ENCODE measurements around the gene TSPEAR. TPM values are rescaled to one million over a fixed set of nuclear protein-coding genes. Genes with fewer than 3 reads are reported as not detected.

The TSPEAR gene
- not detected in 2 replicates for total RNA-seq

GRCh38 chr21:44711327-44712202 lies at the start of gene TSPEAR:
TSS of gene TSPEAR (minus strand) at chr21:44711572. CDS start at chr21:44711514, 58 bp downstream.

GRCh38 chr21:44697172-44697810 lies 14.1 kb downstream of the TSPEAR start, which contains the start of gene KRTAP10-12:
TSS of gene KRTAP10-12 (plus strand) at chr21:44697172. CDS start at chr21:44697202, 30 bp downstream.

GRCh38 chr21:44681861-44682579 lies 29.4 kb downstream of the TSPEAR start, which contains the start of gene KRTAP12-1:
TSS of gene KRTAP12-1 (minus strand) at chr21:44682163. CDS start at chr21:44682123, 40 bp downstream.

GRCh38 chr21:44666401-44667320 lies 44.7 kb downstream of the TSPEAR start, which contains the start of gene KRTAP12-2:
TSS of gene KRTAP12-2 (minus strand) at chr21:44666927. CDS start at chr21:44666886, 41 bp downstream.

GRCh38 chr21:44657635-44658540 lies 53.5 kb downstream of the TSPEAR start, which contains the start of gene KRTAP12-3:
TSS of gene KRTAP12-3 (plus strand) at chr21:44657932. CDS start at chr21:44657980, 48 bp downstream.

GRCh38 chr21:44654576-44655175 lies 56.7 kb downstream of the TSPEAR start, which contains the start of gene KRTAP12-4:
TSS of gene KRTAP12-4 (minus strand) at chr21:44654659. CDS start at chr21:44654614, 45 bp downstream.

DNA sequence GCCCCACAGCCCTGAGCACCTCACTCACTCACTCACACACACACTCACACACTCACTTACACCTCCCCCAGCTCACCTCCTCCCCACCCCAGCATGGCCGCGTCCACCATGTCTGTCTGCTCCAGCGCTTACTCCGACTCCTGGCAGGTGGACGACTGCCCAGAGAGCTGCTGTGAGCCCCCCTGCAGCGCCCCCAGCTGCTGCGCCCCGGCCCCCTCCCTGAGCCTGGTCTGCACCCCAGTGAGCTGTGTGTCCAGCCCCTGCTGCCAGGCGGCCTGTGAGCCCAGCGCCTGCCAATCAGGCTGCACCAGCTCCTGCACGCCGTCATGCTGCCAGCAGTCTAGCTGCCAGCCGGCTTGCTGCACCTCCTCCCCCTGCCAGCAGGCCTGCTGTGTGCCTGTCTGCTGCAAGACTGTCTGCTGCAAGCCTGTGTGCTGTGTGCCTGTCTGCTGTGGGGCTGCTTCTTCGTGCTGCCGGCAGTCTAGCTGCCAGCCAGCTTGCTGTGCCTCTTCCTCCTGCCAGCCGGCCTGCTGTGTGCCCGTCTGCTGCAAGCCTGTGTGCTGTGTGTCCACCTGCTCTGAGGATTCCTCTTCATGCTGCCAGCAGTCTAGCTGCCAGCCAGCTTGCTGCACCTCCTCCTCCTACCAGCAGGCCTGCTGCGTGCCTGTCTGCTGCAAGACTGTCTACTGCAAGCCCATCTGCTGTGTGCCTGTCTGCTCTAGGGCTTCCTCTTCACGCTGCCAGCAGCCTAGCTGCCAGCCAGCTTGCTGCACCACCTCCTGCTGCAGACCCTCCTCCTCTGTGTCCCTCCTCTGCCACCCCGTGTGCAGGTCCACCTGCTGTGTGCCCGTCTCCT lies 64.8 kb downstream of the TSPEAR start, which contains the start of gene KRTAP10-11:
KRTAP10-11 (plus strand) TSS at position 49 of the 856 bp plus-strand sequence; CDS start at position 94, 45 bp downstream.

DNA sequence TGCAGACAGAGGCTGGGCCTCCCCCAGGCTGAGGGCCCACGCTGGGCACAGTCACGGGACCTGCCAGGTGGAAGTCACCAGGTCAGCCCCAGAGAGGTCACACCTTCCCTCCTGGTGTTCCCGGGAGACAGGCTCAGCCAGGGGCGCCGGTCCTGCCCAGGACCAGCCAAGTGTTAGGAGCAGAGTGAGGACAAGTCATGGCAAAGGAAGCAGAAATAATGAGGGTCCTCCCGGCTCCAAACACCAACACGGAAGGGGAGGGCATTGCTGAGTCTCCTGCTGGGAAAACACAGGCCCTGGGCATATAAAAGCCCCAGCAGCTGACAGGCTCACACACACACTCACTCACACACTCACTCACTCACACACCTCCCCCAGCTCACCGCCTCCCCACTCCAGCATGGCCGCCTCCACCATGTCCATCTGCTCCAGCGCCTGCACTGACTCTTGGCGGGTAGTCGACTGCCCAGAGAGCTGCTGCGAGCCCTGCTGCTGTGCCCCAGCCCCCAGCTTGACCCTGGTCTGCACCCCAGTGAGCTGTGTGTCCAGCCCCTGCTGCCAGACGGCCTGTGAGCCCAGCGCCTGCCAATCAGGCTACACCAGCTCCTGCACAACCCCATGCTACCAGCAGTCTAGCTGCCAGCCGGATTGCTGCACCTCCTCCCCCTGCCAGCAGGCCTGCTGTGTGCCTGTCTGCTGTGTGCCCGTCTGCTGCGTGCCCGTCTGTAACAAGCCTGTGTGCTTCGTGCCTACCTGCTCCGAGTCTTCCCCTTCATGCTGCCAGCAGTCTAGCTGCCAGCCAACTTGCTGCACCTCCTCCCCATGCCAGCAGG lies 74.1 kb downstream of the TSPEAR start, which contains the start of gene KRTAP10-10:
KRTAP10-10 (plus strand) TSS at position 339 of the 833 bp plus-strand sequence; CDS start at position 401, 62 bp downstream.

DNA sequence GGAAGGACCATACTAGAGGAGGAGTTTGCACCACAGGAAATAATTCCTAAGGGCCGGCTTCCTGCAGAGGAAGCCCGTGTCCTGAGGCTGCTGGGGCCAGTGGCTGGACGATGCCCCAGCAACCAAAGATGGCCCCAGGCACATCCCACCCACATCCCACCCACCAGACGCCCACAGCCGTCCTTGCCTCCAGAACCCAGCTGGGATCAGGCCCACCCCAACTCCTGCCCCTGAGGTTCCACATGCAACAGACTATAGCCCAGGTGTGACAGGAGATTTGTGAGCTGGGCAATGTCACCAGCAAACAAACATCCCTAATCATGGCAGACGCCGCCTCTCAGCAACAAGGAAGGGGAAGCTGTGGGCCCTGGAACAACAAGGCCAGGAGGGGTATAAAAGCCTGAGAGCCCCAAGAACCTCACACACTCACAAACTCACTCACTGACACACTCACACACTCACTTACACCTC lies 84.7 kb downstream of the TSPEAR start, which contains the start of gene KRTAP10-9:
KRTAP10-9 (plus strand) TSS at position 421 of the 471 bp plus-strand sequence. CDS start 79 bp downstream, outside the sequence.

DNA sequence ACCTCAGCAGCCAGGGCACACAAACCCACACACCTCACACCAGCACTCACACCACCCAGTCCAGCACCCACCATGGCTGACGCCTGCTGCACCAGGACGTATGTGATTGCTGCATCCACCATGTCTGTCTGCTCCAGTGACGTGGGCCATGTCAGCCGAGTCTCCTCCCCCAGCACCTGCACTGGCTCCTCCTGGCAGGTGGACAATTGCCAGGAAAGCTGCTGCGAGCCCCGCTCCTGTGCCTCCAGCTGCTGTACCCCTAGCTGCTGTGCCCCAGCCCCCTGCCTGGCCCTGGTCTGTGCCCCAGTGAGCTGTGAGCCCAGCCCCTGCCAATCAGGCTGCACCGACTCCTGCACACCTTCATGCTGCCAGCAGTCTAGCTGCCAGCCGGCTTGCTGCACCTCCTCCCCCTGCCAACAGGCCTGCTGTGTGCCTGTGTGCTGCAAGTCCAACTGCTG lies 99.3 kb downstream of the TSPEAR start, which contains the start of gene KRTAP10-8:
KRTAP10-8 (plus strand) TSS at position 51 of the 458 bp plus-strand sequence; CDS start at position 73, 22 bp downstream.

DNA sequence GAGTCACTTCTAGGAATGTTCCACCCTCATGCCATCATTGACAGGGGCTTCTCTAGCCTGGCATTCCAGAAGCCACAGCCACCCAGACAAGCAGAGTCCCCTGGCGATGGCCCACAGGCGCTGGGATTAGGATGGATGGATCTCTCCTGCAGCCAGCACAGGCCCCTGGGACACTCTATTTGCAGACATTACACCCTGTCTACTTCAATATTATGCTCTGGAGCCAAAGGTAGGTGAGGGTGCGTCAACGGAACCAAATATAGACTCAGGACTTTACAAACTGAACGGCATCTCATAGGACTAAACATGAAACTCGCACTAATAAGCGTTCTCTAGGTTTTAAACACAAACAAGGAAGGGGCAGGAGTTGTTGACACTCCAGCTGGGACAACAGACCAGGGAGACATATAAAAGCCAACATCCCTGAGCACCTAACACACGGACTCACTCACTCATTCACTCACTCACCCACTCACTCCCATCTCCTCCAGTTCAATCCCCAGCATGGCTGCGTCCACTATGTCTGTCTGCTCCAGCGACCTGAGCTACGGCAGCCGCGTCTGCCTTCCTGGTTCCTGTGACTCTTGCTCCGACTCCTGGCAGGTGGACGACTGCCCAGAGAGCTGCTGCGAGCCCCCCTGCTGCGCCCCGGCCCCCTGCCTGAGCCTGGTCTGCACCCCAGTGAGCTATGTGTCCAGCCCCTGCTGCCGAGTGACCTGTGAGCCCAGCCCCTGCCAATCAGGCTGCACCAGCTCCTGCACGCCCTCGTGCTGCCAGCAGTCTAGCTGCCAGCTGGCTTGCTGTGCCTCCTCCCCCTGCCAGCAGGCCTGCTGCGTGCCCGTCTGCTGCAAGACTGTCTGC lies 111.0 kb downstream of the TSPEAR start, which contains the start of gene KRTAP10-7:
KRTAP10-7 (plus strand) TSS at position 480 of the 861 bp plus-strand sequence; CDS start at position 505, 25 bp downstream.

GRCh38 chr21:44592446-44593311 lies 118.7 kb downstream of the TSPEAR start, which contains the start of gene KRTAP10-6:
TSS of gene KRTAP10-6 (minus strand) at chr21:44592505. CDS start at chr21:44592484, 21 bp downstream.

GRCh38 chr21:44580231-44580821 lies 131.0 kb downstream of the TSPEAR start, which contains the start of gene KRTAP10-5:
TSS of gene KRTAP10-5 (minus strand) at chr21:44580604. CDS start at chr21:44580578, 26 bp downstream.

